Stimulated activated CD4-positive, alpha-beta T cell treated with anti-CD3 and anti-CD28 coated beads, Interleukin-4, amount 100 ng/mL, for 48 hours (primary cell): Measurements from ENCODE around the gene CEACAM1.
"Not testable (repeated sequence)": the region's sequence is repeated elsewhere in the genome, so short reads cannot be mapped to it uniquely, and the experiment has no call there.

Experiments
- DNase-seq, 2 donors: peaks; one replicate each; pipeline ENCODE4 v3.0.0-alpha.2; 2020; ENCODE audit warnings: low read depth in 2 of 2

The CEACAM1 gene

DNA sequence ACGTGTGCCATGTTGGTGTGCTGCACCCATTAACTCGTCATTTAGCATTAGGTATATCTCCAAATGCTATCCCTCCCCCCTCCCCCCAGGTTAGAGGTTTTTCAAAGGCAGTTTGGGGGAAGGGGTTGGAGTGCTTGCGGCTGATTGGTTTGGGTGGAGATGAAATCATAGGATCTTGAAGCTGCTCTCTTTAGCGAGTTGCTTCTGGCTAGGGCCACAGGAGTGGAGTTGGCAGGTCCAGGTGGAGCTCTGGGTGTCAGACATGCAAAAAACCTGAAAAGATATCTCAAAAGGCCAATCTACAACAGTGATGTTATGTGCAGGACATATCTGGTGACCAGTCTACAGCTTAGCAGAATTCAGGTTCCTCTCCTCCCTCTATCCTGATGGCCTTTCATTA is 52.9 kb downstream of the CEACAM1 start:
- DNase-seq = no peak

- no peak for DNase-seq
These were observed 53.5 kb downstream of the CEACAM1 start for GRCh38 chr19:42474743-42475142.

DNA sequence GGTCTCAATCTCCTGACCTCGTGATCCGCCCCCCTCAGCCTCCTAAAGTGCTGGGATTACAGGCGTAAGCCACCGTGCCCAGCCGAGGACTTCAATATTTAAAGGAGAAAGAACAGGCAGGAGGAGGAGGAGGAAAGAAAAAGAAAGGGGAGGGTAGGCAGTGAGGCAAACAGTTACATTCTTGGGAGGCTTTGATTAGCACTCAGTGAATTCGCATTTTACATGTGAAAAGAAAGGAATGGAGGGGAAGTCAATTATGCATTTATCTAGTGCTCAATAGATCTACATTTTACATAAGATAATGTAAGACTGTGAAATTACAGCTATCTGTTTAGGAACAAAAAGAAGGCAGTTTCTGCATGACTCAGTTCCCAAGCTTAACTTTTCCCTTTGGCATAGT is 54.6 kb downstream of the CEACAM1 start:
- no peak for DNase-seq

- no peak for DNase-seq
These were observed 55.7 kb downstream of the CEACAM1 start for GRCh38 chr19:42472402-42473147.

- DNase-seq = no peak
These were observed 56.6 kb downstream of the CEACAM1 start for GRCh38 chr19:42471554-42472249.

- no peak for DNase-seq
These were observed 58.7 kb downstream of the CEACAM1 start for GRCh38 chr19:42469311-42470235.

GRCh38 chr19:42468273-42468796 is 59.9 kb downstream of the CEACAM1 start:
- DNase-seq = no peak

GRCh38 chr19:42467183-42467760 is 61.0 kb downstream of the CEACAM1 start:
- DNase-seq = no peak

DNA sequence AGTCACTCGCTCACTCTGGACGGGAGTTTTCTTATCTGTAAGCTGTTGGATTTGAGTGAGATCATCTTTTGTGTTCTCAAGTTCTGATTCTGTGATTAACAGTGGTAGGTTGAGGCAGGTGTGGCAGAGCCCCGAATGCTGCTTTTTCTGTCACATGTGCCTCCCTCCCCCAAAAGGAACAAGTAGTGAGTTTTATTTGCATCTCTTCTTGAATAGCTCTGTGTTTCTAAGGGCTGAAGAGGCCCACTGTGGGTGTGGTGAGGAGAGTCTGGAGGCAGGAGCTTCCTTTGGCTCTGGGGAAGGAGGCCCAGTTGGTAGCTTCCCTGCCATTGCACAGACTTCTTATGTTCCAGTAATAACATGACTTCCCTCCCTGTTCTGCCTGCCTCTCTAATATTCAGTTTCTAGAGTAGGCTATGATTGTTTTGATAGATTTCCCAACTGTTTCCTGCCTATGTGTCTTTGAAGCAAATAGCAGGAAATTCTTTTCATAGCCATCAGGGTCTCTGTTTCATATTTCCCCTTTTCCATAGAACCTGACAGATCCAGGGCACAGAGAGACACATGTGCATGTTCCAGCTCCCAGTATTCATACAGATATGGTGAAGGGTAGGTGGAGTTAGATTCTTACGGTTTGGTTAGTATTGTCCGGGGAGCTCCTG is 61.6 kb downstream of the CEACAM1 start:
- DNase-seq = no peak

DNA sequence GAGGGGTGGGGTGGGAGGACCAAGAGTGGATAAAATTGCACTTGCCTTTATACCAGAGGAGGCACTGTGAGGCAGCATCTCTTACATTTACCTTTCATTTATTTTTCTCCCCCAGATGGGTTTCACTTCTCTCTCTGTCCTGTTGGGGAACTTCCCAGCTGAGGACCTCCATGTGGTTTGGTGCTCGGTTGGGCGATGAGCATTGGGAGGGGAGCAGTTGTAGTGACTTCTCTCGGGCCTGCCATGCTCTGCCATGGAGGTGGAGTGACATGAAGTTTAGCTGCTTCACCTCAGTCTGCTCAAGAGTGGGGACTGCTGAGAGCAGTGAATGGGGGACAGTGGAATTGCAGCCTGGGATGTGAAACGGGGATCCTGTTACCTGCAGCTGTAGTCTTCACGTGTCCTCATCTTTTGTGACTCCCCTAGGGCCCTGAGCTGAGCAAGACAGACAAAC is 62.4 kb downstream of the CEACAM1 start:
- DNase-seq = no peak

GRCh38 chr19:42461700-42462324 is 66.5 kb downstream of the CEACAM1 start:
- no peak for DNase-seq

- not testable (repeated sequence) for DNase-seq
These were observed 67.0 kb downstream of the CEACAM1 start for GRCh38 chr19:42461231-42461630.

DNA sequence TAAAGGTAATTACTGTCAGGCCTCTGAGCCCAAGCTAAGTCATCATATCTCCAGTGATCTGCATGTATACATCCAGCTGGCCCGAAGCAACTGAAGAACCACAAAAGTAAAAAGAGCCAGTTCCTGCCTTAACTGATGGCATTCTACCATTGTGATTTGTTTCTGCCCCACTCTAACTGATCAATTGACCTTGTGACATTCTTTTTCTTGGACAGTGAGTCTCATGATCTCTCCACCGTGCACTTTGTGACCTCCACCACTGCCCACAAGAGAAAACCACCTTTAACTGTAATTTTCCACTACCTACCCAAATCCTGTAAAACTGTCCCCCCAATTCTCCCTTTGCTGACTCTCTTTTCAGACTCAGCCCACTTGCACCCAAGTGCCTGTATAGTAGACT is 68.4 kb downstream of the CEACAM1 start:
- no peak for DNase-seq
